Skeletal muscle cell (primary cell): ENCODE data around the gene PRM3.

Source experiments
- DNase-seq: peaks from one replicate; pipeline ENCODE4 v3.0.0-alpha.2; 2010; ENCODE audit warnings: low read depth
- H3K4me3 ChIP-seq: 2 replicates; pipeline ENCODE4 v1.5.1; 2011; ENCODE audit warnings: low read depth, mild to moderate bottlenecking, control low read depth, low read length, moderate library complexity

PRM3 gene

DNA sequence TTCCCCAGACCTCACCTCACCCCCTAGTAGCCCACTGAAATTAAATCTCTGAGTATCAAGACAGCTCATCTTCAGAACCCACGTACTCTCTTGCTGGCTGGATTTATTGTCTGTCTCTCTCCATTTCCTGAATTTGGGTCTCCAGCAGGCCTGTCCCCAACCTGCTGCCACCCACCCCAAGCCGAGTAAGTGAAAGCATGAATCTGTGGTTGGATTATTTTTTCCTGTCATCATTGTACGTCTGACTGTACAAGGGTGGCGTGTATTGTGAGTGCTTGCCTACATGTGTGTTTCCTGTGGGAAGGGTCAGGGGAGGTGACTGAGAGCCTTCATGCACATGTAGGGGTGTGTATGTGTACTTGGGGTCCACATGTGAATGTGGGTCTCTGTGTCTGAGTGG is 9.7 kb downstream of the PRM3 start:
- DNase-seq = no peak
- no peak overlapping the region for H3K4me3 ChIP-seq

DNA sequence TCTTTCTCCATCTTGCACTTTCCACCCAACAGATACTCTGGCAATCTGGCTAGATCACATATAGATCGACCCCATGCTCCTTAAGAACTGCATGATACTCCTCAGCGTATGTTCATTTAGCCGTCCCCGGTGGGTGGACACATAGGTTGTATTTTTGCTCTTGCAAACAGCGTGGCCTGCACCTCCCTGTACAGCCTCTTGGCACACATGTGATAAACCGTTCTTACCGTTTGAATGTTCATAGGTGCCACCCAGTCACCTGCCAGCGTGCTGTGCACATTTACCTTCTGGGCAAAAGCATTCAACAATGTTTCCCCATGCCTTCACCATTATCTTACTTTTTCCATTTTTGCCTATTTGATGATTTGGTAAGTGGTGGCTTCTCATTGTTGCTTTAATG is 10.5 kb downstream of the PRM3 start:
- no peak overlapping the region for H3K4me3 ChIP-seq

DNA sequence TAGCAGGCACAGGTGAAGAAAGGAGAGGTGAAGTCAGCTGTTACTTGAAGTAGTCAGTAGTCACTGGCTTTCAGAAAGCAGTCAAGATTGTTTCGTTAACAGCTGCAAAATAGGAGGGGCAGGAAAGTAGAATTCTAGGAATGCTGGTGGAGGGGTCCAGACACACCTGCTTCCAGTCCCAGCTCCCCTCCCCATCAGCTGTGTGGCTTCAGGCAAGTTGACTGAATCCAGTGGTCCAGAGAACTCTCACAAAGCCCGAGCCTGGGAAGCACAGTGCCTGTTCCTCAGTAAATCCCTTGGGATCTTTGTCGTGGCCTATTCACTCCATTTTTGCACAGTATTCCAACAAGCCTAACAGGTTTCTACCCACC is 12.8 kb downstream of the PRM3 start:
- H3K4me3 ChIP-seq = no peak overlapping the region
- DNase-seq = no peak

More for the DNA sequence above, 10.5 kb downstream of the PRM3 start:
- DNase-seq = no peak

DNA sequence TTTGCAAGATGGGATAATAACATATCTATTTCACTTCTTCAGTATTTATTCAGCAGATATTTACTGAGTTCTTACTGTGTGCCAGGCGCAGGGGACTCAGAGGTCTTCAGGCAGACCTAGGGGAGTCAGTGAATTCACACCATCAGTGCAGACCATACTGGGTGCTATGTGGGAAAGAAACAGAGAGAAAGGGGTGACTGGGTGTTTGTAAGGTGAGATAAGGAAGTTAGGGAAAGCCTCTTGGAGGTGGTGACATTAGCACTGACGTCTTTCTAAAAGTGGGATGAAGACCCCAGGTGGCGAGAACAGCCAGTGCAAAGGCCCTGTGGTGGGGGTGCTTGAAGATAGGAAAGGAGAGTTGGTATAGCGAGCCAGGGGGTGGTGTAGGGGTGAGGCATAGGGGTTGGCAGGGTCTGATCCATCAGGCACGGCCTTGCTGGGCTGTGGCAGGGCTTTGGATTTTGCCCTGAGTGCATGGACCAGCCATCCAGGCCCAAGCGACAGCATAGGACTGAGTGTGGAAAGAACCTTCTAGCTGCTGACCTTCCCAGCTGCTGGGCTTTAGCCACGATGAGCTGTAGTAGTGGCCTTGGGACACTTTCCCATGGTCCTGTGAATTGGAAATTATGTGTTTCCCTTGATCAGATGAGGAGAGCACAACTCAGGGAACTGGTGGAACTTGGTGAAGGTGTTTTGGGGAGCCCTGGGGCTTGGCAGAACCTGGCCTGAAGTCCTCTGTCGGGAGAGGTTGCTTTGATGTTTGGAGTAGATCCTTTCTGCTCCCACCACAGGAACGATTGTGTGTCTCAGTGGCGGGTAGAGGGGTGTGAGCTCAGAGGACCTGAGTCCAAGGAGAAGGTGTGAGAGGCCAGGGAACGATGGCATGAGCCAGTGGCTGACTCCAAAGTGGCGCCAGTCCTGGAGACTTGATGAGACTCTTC is 13.5 kb downstream of the PRM3 start:
- no peak for DNase-seq
- no peak overlapping the region for H3K4me3 ChIP-seq

DNA sequence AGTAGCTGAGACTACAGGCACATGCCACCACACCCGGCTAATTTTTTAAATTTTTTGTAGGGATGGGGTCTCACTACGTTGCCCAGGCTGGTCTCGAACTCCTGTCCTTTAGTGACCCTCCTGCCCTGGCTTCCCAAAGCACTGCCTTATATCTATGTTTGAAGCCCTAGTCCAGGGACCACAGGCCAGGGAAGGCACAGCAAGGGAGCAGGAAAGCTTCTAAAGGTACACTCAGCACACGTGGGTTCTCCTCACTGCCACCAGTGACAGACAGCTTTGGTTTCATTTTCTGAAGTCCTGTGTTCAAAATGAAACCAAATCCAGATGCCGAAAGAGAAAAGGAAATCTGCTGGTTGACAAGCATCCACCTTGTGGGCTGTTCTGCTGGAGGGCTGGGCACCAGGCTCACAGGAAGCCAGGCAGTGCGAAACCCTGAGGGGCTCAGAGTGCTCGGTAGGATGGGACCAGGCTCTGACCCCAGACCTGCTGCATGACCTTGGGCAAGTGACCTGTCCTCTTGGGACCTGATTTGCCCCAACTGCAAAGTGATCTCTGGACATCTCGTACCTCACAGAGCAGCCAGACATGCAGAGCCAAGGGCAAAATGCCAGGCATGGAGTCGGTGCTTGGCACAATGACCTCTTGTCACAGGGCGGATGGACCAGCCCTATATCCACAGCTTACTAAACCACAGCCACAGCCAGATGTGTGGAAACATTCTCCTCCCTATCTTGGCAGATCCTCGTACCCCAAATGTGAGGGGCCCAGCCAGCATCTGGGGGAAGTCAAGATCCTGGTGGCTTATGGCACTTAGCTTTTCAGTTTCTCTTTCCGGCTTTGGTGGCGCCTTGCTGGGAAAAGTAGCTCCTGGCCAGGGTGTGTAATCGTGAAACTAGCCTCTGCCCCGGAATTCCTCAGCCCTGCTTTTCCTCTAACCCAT is 14.6 kb downstream of the PRM3 start:
- no peak for DNase-seq
- H3K4me3 ChIP-seq = no peak overlapping the region

DNA sequence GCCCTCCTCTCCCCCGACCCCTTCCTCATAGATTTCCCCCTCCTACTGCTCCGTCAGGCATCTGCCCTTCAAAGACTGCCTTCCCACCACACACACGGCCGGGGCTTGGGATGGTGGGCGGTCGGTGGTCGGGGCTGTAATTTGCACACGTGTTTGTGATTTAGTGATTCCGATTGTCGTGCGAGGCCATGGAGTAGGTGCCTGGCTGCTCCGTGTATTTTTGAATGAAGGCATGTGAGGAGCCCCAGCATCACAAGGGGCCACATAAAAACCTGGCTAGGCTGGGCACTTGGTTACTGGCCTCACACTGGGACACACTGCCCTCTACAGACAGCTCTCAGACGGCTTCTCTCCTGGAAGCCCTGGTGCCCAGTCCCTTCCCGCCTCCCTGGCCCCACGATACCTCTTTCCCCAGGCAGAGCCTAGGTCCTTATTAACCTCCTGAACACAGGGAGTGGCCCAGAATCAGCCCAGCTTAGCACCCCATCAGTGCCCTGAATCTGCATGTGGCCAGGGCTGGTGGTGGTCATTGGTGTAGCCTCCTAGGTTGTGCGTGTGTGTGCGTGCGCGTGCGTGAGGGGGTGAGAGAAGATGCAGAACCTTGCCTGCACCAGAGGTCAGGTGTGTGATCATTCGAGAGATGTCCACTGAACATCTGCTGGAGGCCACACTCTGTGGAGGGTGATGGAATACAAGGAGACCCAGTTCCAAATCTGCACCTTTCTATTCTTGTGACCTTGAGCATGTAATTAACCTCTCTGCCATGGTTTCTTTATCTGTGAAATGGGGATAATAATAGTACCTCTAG is 16.1 kb downstream of the PRM3 start:
- DNase-seq = peak; percentile 39
- H3K4me3 ChIP-seq = peak overlapping the region; percentile 71

DNA sequence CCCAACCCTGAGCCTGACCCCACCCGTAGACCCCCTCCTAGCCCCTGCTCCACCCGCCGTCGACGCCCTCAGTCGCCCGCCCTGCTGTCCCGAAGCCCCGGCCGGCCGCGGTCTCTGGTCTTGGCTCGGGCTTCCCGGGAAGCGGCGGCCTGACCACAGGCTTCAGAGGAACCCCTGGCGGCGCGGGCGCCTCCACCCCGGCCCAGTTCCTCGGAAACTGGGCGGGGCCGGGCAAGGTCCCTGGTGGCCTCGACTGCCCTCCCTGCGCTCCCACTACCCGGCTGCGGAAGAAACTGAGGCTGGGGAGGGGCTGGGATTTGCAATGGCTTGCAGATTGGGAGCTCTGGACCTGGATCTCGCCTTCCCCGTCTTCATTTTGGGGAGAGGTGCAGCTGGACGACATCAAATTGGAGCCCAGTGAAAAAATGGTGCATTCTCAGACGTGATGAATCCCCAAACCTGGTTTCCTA is 16.7 kb downstream of the PRM3 start:
- no peak for DNase-seq
- peak overlapping the region; percentile 71 for H3K4me3 ChIP-seq

DNA sequence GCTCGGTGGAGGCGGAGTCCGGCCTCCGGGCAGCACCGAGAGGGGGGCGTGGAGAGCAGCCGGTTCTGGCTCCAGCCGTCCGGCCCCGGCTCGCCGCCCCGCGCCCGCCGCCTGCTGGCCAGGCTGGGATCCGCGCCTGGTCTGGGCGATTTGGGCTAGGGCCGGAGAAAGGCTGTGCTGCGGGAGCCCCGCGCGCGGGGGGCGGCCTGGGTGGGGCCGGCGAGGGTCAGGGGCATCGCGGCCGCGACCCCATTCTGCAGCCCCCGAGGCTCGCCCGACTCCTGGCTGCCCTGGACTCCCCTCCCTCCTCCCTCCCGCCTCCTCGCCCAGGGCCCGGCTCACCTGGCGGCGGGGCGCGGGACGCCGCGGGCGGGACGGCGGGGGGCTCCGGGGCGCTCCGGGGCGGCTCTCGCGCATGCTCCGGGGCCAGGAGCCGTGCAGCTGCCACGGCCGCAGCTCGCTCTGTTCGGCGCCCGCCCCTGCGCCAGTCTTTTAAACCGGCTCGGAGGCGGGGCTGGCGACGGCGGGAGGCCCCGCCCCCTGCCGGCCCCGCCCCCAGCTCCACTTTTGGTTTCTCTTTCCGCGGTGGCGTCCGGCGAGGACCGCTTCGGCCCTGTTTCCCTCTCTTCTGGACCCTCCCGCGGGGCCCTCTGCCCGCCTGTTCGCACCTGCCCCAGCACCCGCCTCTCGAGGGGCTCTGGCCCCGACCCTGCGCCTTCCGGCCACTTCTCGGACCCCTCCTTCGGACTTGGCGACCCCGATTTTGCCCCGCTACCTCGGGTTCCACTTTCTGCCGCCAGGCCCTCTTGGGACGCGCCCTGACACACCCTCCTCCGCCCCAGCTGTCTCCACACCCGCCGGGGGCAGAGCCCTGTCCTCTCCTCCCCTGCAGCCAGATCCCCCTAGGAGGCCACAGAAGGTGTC is 17.4 kb downstream of the PRM3 start, which contains the start of gene SOCS1:
SOCS1 (minus strand) TSS at position 468 of the 924 bp plus-strand sequence. CDS start 726 bp downstream, outside the sequence.
- peak within 1 kb of the TSS; percentile 71 for H3K4me3 ChIP-seq
- DNase-seq = peak; percentile 45

DNA sequence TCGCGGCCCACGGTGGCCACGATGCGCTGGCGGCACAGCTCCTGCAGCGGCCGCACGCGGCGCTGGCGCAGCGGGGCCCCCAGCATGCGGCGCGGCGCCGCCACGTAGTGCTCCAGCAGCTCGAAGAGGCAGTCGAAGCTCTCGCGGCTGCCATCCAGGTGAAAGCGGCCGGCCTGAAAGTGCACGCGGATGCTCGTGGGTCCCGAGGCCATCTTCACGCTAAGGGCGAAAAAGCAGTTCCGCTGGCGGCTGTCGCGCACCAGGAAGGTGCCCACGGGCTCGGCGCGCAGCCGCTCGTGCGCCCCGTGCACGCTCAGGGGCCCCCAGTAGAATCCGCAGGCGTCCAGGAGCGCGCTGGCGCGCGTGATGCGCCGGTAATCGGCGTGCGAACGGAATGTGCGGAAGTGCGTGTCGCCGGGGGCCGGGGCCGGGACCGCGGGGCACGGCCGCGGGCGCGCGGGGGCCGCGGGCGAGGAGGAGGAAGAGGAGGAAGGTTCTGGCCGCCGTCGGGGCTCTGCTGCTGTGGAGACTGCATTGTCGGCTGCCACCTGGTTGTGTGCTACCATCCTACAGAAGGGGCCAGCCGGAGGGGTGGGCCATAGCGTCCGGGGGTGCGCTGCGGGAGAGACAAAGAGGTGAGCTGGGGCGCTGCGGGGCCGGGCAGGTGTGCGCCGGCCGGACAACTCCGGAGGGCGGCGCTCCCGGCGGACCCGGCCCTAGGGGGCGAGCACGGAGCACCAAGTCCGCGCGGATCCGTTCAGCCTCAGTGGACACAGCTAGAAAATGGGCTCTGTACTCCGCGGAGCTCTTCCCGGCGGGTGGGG is 18.3 kb downstream of the PRM3 start:
- DNase-seq = no peak

DNA sequence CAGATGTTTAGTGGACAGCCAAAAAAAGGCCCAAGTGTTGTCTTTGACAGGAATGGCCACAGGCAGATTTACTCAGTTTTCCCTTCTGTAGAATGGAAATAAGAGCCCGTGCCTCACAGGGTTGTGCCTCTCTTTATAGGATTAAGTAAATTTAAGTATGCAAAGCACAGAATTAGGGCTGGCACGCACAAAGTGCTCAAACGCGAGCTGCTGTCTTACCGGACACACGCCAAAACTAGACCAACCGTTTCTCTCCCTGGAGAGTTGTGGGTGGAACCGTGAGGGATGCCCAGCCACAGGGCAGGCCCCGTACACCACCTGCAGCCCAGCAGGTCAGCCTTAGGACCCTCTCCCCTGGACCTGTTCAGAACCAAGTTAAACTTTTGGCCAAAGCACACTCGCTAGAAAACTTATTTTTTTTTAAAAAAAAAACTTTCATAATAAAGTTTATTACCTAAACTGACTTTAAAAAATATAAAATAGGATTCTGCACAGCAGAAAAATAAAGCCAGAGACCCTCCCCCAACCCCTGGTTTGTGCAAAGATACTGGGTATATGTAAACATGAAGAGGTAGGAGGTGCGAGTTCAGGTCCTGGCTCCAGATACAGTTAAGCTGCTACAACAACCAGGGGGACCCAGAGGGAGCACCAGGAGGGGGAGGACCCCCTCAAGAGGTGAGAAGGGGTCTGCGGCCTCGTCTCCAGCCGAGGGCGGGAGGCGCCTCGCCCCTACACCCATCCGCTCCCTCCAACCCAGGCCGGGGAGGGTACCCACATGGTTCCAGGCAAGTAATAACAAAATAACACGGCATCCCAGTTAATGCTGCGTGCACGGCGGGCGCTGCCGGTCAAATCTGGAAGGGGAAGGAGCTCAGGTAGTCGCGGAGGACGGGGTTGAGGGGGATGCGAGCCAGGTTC is 19.2 kb downstream of the PRM3 start:
- H3K4me3 ChIP-seq = peak overlapping the region; percentile 71
- no peak for DNase-seq

More for the DNA sequence above, 18.3 kb downstream of the PRM3 start:
- H3K4me3 ChIP-seq = peak overlapping the region; percentile 71

DNA sequence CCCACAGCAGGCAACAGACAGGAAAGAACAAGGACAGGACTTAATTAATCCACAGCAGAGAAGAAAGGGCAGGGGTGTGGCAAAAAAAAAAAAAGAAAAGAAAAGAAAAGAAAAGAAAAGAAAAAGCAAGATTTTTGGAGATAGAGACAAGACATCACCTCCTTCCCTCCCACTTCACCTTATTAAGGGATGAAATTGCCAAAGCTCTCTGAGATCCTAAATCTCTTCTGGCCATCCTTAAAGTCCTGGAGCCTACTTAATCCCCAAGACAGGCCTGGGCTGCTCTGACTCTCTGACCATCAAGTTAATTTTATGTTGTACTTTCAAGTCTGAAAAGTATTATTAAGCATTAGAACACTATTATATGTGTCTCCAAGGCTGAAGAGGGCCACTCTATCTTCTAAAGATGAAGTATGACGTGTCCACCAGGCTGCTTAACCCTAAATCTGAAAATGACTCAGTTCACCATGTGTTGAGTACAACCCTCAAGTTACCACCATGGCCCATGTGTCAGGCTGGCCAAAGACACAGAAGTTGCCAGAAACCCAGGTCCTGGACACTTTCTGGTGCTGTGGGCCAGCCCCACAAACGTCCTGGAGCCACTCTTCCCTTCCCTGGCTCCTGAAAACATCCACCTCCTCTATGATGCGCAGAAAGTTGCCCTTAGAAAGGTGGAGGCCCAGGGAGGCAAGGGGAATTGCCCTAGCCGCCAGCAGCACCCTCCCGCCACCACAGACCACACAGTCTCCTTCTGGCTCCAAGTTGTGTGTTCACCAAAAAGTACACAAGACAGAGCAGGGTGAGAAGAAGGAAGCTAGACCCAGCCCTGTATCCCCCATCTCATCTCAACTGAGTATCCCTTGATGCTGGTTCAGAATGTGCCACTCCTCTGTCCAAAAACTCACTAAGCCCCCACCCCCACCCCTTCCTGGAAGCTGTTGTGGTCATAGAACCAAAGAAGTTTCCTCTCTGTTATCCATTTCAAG is 20.1 kb downstream of the PRM3 start:
- peak overlapping the region; percentile 20 for H3K4me3 ChIP-seq
- no peak for DNase-seq

DNA sequence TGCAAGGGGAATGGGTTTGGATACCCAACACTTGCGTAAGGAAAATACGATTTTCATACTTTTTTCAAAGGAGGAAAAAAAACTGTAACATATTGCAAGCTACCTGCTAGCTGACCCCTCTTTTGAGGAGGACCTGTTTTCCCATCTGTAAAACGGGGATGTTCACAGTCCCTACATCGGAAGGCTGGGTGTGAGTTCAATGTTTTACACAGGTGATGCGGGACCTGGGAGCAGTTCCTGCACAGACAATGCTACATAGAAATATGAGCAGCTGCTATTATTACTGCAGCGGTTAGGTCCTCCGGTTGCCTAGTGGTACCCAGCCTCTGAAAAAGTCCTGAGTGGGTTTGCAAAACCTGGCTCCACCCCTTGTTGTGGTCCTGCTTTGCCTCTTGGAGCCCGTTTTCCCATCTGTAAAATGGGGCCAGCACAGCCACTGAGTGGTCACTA is 20.9 kb downstream of the PRM3 start:
- DNase-seq = no peak
- H3K4me3 ChIP-seq = no peak overlapping the region

DNA sequence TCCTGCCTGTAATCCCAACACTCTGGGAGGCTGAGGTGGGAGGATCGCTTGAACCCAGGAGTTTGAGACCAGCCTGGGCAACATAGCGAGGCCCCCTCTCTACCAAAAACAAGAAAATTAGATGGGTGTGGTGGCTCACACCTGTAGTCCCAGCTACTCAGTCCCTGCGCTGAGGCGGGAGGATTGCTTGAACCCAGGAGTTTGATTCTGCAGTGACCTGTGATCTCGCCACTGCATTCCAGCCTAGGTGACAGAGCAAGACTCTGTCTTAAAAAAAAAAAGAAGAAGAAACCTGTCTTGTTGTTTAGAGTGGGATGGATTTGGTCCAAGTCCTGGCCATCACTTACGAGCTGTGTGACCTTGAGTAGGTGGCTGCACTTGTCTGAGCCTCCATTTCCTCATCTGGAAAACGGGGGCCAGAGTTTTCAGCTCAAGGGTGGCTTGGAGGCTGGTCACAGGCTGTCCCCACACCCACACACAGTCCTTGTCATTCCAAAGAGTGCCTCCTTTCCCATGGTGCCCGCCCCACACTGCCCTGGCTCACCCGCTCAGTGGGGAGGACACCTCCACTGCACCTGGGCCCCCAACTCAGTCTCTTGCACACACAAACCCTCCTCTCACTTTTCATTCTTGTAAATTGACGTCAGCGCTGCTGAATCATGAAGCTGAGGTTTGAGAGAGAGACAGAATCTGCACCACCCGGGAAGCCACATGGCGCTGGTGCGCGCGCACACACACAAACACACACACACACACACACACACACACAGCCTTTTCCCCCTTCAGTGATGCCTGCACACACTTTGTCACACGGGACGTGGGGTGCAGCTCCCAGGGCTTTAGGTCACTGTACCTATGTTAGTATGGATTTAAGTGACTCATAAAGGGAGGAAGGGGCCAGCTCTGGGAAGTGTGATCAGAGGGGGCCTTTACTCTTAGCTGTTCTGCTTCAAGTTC is 21.6 kb downstream of the PRM3 start:
- H3K4me3 ChIP-seq = no peak overlapping the region
- DNase-seq = peak; percentile 53
